H1 (cell line): ENCODE data around the gene IKZF3. TPM values are rescaled to one million over a fixed set of nuclear protein-coding genes. Genes with fewer than 3 reads are reported as not detected.

Experiments
- EZH2 ChIP-seq: fragments of 200-600 bp; sonication (generic); IDR thresholded peaks from 2 replicates; pipeline ENCODE4 v1.7.1; 2012; ENCODE audit warnings: low read depth, mild to moderate bottlenecking, moderate library complexity, low read length, inconsistent platforms; ENCODE audit not compliant: severe bottlenecking
- JUN ChIP-seq: IDR thresholded peaks from 2 replicates; pipeline ENCODE4 v1.6.1; 2011; ENCODE audit warnings: low read depth, mild to moderate bottlenecking, improper control_type of control experiment, low read length
- polyA plus RNA-seq, 7 experiments: library from polyadenylated mRNA; depleted of rRNA in 3 of 7; stranded (reverse) in 5 of 7; unstranded in 2 of 7; fragments of >200 nt in 5 of 7; fragments of 200-250 nt in 2 of 7; gene quantifications; 1 replicate in 5 of 7; 2 replicates in 1 of 7; 4 replicates in 1 of 7; pipeline versions ENCODE4 v1.2.1 to v1.2.3, GENCODE V29; 2011 to 2013; ENCODE audit warnings: missing spikeins in 2 of 7, mixed read lengths in 2 of 7
- total RNA-seq: library from RNA; stranded (reverse); fragmentation: NEBNext Ultra II Directional; extraction: Animal tissue kit (Norgen Biotek cat#: 25700); gene quantifications from 2 replicates; pipeline ENCODE4 v1.2.1, GENCODE V29; 2021
- TF ChIP-seq, protein P1 (sequence below): IDR thresholded peaks from 2 replicates; pipeline ENCODE4 v1.6.1; 2012; ENCODE audit warnings: low read length, inconsistent platforms

The IKZF3 gene
- total and polyA plus RNA-seq, 2 of the 8 experiments (the other 6 are each of a cell fraction or from before 2014, with no cell fraction given): 0.23 to 0.56 TPM

DNA sequence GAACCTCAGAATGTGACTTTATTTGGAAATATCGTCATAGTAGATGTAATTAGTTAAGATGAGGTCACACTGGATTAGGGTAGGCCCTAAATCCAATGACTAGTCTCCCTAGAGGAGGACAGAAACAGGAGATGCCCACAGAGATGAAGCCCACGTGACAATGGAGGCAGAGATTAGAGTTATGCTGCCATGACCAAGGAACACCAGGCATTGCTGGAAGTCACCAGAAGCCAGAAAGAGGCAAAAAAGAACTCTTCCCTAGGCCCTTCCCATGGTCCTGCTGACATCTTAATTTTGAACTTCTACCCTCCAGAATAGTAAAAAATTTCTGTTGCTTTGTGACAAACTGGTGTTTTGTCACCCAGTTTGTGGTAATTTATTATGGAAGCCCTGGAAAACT, 49.6 kb downstream of the IKZF3 start (continued):
- no peak for TF ChIP-seq EZH2
- no peak for TF ChIP-seq JUN
- TF ChIP-seq, protein P1, sequence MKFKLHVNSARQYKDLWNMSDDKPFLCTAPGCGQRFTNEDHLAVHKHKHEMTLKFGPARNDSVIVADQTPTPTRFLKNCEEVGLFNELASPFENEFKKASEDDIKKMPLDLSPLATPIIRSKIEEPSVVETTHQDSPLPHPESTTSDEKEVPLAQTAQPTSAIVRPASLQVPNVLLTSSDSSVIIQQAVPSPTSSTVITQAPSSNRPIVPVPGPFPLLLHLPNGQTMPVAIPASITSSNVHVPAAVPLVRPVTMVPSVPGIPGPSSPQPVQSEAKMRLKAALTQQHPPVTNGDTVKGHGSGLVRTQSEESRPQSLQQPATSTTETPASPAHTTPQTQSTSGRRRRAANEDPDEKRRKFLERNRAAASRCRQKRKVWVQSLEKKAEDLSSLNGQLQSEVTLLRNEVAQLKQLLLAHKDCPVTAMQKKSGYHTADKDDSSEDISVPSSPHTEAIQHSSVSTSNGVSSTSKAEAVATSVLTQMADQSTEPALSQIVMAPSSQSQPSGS: no peak
